Kidney epithelial cell (primary cell): ENCODE measurements around the gene WNT1. TPM values are rescaled to one million over a fixed set of nuclear protein-coding genes. Genes with fewer than 3 reads are reported as not detected.

Experiments
- DNase-seq: peaks from one replicate; pipeline ENCODE4 v3.0.0-alpha.2; 2010; ENCODE audit warnings: low read depth
- H3K27me3 ChIP-seq: 2 replicates; pipeline ENCODE4 v1.6.0; 2011; ENCODE audit warnings: low read length; ENCODE audit not compliant: control insufficient read depth, insufficient read depth
- H3K36me3 ChIP-seq: 2 replicates; pipeline ENCODE4 v1.5.1; 2011; ENCODE audit warnings: low read length; ENCODE audit not compliant: control insufficient read depth, insufficient read depth
- H3K4me3 ChIP-seq: 2 replicates; pipeline ENCODE4 v1.5.1; 2011; ENCODE audit warnings: low read depth, mild to moderate bottlenecking, control low read depth, low read length
- CTCF ChIP-seq: IDR thresholded peaks from 2 replicates; pipeline ENCODE4 v1.5.1; 2011; ENCODE audit warnings: mild to moderate bottlenecking, moderate library complexity, low read length, control low read depth, inconsistent platforms; ENCODE audit not compliant: insufficient read depth, poor library complexity, severe bottlenecking
- total RNA-seq: library from RNA; depleted of rRNA; stranded (reverse); fragments of >200 nt; gene quantifications from 2 replicates; pipeline ENCODE4 v1.2.3, GENCODE V29; 2015

Gene WNT1
- total RNA-seq, 1 donor from 2014 or later: not detected

DNA sequence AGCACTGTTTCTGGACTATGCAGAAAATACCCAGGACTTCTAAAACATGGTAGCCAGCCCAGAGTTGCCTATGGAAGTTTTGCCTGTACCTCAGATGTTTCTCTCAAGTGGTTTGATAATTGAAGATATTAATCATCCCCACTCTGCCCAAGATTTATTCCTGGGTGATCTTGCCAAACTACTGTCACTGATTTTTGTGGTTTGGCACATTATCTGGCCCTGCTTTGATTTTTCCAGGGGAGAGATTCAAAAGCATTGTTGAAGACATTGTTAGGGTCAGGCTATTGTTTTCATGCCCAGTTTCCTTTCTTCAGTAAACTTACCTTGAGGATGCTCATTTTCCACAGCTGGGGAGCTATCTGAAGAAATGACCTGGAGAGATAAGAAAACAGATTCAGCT, 34.6 kb downstream of the WNT1 start:
- no peak overlapping the region for H3K4me3 ChIP-seq
- H3K27me3 ChIP-seq: no peaks in the 10 kb centered on the region
- no peak for DNase-seq
- H3K36me3 ChIP-seq: no peaks in the 10 kb centered on the region
- TF ChIP-seq CTCF: no peak

DNA sequence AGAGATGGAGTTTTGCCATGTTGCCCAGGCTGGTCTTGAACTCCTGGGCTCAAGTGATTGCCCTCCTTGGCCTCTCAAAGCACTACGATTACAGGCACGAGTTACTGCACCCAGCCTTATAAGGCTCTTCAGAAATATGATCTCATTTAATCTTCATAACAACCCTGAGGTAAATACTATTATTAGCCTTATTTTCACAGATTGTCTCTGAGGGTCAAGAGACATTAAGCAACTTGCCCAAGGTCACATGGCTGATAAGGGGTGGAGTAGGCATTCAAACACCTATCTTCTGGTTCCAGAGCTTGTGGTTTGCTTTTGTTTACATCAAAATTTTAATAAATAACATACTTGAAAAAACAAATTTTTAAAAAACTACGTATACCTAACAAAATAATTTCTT, 35.3 kb downstream of the WNT1 start:
- Histone ChIP-seq H3K27me3 (no peaks in the 10 kb centered on the region), H3K36me3 (no peaks in the 10 kb centered on the region), H3K4me3 (no peak overlapping the region)
- TF ChIP-seq CTCF: no peak
- DNase-seq: no peak

- Histone ChIP-seq H3K36me3 (no peaks in the 10 kb centered on the region), H3K27me3 (no peaks in the 10 kb centered on the region), H3K4me3 (no peak overlapping the region)
- no peak for DNase-seq
- peak; percentile 15 for TF ChIP-seq CTCF
Measured at GRCh38 chr12:49014547-49014946, 36.4 kb downstream of the WNT1 start.

DNA sequence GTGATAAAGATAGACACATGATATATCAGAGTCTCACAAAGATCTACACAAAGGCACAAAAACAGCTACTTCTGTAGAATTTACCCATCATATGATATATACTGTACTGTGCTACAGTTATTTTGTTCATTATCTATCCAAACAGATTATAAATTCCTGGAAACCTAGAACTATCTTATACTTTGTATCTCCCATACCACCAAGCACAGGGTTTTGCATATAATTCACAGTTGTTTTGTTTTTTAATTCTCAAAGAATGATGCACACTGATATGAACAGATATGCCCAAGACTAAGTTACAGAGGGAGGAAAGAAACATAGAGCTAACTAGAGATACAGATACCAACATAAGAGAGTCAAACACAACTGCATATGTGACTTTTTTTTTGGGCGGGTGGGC, 37.1 kb downstream of the WNT1 start:
- Histone ChIP-seq H3K4me3 (no peak overlapping the region), H3K36me3 (no peaks in the 10 kb centered on the region)

GRCh38 chr12:49017891-49018260, 39.8 kb downstream of the WNT1 start:
- no peak for TF ChIP-seq CTCF
- Histone ChIP-seq H3K4me3 (peak overlapping the region; percentile 83), H3K27me3 (no peaks in the 10 kb centered on the region), H3K36me3 (peaks cover 1% of the 10 kb centered on the region)
- no peak for DNase-seq

More for the DNA sequence above, 37.1 kb downstream of the WNT1 start:
- no peak for DNase-seq
- no peaks in the 10 kb centered on the region for H3K27me3 ChIP-seq
- TF ChIP-seq CTCF: no peak

- Histone ChIP-seq H3K36me3 (peaks cover 1% of the 10 kb centered on the region), H3K4me3 (peak within 1 kb of the TSS; percentile 83), H3K27me3 (no peaks in the 10 kb centered on the region)
- DNase-seq: peak; percentile 88
- peak; percentile 68 for TF ChIP-seq CTCF
Measured at GRCh38 chr12:49018261-49019119, 40.4 kb downstream of the WNT1 start, which contains the start of gene PRKAG1. Gene PRKAG1, minus strand, starts transcription at chr12:49018776. Its CDS starts 36 bp downstream, at chr12:49018740.
